ENCODE results near the gene SLC1A2.
A peak's percentile ranks its signal among the peaks of the same experiment; 100 is the strongest.

Gene SLC1A2

DNA sequence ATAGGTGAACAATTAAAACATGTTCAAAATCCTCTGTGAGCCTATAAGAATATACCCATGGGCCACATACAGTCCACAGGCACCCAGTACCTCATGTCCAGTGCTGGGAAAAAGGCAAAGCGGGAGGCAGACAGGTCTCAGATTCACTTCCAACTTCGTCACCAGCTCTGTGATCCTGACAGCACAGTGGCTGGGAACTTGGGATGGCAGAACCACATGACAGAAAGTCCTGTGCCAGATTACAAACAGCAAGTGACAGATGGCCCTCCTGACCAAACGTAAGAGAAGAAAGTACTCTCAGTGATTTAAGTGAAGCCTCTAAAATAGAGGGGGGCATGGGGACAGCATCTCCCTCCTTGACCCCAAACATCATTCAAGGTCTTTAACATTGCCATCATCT, 5.8 kb downstream of the SLC1A2 start:
- DNase-seq (ENCODE audit: low spot score), result no peak

DNA sequence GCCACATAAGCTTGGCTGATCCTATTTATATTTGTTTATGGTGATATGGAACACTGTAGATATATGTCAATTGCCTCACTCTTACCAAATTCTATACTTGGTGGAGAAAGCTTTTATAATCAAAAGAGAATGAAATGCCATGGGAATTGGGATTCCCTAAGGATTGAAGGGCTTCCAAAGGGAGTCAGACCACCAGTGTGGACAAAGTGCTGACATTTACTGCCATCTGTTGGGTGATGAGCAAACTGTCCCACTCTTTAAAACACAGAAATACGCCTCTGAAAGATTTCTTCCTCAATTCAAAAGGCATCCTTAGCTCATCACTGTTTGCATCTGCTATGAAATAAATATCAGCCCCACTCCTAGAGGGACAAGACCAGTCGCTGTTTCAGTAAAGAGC, 7.1 kb downstream of the SLC1A2 start:
- DNase-seq (ENCODE audit: low spot score), result peak; percentile 79

DNA sequence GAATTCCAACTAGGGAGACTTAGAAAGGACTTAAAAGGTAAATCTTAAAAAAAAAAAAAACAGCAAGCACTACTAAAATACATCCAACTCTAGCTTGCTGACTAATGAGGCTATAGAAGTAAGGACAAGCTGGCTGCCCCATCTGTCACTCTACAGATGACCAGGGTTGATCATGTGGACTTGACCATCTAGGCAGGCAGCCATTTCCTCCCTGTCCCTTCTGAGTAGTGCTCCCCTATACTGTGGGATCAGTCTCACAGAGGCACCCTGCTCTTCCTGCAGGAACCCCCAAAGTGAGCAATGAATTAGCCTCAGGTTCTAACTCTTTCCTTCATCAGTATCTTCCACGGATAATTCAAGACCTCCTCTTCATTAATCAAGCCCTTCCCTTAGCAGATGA, 12.3 kb downstream of the SLC1A2 start:
- no peak for DNase-seq (ENCODE audit: low spot score)

DNA sequence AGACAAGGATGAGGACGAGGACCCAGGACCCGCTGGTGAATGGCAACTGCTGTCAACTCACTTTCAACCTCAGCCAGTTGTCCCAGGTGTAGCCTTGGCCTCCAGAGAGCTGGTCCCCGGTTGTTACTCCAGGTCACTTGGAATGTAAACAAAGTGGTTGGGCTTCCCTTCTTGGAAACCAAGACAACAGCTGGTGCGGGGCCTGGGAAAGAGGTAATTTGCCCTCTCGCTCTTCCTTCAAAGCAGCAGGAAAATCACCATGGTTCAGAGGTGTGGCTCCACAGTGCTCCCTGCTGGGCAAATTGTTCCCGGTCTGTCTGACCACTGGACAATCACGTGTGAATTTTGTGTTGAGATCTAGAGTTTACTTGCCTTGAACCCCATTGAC, 15.0 kb downstream of the SLC1A2 start:
- peak; percentile 80 for DNase-seq (ENCODE audit: low spot score)

DNA sequence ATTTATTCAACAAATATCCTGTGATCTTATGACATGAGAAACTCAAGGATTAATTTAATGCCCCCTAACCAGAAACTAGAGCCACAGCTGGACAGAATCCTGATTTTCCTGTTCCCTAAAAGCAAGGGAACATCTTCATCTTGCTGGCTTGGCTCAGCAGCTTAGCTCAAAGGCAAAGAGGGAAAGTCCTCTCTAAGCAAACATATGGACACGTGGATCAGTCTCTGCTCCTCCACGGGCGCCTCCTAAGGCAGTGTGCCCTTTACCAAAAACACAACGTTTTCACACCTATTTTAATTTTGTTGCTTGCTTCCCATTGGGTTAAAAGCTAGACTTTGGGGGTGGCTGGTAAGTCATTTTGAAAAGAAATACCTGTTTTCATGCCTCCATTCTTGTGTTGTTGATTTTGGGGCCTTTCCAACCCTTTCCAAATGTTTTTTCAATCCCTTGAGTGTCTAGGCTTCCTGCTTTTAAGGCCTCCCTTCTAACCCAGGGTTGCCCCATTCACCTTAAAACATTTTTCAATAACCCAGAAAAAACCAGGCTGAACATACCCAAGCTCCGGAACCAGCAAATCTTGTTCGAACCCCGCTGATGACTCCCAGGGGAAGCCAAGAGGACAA, 15.5 kb downstream of the SLC1A2 start:
- no peak for DNase-seq (ENCODE audit: low spot score)

DNA sequence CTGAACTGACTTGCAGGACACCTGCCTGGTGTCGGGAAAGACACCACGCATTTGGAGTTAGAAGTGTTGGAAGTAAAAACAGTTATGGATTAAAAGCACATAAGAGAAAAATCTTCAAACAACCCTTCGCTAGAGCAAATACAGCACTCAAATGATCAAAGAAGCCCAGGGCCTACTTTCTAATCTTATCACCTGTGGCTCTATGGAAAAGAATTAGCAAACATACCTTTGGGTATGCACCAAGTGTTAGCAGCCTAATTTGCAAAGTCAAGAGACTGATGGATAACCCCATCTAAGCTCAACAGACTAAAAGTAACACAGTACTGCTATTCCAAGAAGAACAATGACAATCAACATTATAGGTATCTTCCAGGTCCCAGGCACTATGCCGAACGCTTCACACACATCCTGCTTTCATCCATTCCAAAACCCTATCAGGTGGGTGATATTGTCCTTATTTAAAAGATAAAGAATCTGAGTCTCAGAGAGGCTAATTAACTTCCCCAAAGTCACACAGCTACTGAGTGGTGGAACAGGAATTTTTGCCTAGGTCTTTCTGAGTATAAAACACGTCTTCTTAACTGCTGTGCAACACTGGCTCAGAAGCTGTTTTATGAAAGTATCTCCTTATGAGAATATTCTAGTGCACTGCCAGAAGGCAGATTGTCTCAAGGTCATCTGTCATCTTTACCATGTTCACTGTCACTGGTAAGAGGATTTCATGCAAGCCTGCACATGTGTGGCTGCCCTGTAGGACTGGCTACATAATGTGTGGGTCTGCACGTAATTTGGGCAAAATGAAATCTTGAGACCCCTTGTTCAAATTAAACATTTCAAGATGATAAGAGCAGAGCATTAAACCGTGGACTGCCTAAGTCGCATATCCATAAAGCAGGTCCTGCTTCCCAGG, 16.4 kb downstream of the SLC1A2 start:
- no peak for DNase-seq (ENCODE audit: low spot score)

DNA sequence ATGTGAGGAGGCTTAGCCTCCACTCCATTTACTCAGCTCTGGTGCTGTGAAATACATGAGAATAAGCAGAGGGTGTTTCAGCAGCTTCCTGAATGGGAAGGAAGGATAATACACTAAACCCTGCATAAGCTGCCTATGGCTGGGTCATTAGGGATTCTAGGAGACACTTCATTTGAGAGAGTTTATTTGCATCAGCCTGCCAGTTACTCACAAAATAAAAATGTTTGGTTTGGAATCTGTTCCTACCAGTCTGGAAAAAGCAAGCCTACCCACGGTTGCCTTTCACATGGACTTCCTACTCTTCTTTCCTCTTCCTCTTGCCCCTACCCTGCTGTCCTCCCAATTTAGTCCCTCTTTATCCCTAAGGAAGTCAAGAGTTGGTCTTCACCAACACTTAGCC, 20.5 kb downstream of the SLC1A2 start:
- DNase-seq (ENCODE audit: low spot score), result no peak

DNA sequence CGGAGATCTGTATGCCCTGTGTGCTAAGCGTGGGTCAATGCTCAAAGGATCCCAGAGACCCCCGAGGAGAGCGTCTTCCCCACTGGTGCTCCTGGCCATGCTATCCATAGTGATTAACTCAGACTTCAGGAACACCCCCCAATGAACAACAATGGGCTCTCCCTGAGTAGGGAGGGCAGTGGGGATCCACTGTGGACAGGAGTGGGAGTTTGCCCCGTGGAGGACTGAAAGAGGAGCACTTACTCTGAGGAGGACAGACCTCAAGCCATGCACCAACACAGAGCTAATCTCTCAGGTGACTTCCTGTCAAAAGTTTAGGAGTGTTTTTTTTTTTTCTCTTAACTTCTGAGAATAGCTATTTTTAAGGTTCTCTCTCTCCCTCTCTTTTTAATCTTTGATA, 24.4 kb downstream of the SLC1A2 start:
- DNase-seq (ENCODE audit: low spot score), result no peak

DNA sequence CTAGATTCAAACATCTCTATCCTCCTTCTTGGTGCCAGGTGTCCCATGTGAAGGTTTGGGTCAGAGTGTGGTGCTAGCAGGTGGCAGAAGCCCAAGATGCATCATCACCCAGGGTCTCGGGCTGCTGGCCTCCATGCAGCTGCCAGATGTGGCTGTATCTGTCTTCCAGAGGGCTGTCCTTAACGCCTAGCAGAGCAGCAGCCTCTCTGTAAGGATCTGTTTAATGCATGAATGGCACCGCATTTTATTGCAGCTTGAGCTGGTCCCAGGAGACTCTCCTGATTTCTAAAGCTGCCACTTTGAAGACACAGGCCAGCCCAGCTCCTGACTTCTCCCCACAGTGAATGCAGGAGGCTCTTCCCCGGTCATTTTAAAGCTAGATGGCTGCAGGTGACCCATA, 26.3 kb downstream of the SLC1A2 start:
- no peak for DNase-seq (ENCODE audit: low spot score)

DNA sequence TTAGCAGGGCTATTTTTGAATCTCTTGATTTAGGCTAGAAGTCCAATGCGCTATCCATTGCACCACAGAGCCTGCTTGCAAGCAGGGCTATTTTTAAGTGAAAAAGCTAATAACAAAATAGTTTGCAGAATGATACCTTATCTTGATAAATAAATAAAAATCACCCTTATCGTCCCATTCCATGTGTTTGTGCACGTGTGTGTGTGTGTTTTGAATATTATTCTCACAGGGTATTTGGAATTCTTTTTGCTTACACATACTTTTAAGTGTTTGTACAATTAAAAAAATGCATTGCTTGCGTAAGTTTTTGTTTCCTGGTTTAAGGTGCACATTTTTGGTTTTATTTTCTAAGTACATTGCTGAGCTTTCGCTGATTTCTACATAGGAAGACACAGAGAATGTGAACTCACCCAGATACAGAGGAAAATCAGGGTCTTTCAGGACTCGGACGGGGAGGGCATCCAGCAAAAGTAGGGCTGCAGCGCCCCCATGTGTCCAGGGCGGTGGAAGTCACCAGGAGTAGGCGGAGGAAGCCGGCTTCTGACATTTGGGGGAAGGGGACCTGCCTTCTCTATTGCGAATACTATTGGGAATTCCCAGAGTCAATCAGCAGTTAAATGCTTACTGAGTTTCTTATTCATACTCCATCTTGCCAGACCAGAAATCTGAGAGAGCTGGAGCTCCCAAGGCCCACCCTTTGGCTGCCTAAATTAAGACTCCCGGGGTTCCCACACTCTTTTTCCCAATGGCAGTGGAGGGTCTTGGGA, 27.3 kb downstream of the SLC1A2 start:
- DNase-seq (ENCODE audit: low spot score), result peak; percentile 79

DNA sequence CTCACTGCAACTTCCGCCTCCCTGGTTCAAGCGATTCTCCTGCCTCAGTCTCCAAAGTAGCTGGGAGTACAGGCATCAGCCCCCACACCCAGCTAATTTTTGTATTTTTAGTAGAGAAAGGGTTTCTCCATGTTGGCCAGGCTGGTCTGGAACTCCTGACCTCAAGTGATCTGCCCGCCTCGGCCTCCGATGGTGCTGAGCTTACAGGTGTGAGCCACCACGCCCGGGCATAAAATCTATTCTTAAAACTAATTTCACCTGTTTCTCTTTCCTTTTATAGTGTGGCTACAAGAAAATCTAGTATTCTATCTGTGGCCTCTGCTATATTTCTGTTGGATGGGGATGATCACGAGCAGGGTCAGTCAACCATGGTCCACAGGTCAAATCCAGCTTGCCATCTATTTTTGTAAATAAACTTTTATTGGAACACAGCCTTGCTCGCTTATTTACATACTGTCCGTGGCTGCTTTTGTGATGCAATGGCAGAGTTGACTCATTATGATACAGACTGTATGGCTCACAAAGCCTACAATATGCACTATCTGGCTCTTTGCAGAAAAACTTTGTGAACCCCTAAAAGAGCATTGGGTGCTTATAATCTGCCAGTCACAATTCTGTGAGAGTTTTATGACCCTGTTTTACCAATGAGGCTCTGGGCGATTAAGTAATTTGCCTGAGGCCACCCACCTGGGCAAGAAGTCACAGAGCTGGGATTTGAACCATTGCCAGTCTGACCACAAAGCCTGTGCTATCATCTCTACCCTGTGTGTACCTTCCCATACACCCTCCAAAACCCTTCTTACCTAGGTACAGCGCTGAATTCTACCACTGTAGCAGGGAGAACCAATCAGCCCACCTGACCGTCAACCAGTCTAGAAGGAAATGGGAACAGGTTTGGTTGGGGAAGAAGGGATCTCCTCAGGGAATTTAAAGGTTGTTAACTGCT, 28.3 kb downstream of the SLC1A2 start:
- no peak for DNase-seq (ENCODE audit: low spot score)

DNA sequence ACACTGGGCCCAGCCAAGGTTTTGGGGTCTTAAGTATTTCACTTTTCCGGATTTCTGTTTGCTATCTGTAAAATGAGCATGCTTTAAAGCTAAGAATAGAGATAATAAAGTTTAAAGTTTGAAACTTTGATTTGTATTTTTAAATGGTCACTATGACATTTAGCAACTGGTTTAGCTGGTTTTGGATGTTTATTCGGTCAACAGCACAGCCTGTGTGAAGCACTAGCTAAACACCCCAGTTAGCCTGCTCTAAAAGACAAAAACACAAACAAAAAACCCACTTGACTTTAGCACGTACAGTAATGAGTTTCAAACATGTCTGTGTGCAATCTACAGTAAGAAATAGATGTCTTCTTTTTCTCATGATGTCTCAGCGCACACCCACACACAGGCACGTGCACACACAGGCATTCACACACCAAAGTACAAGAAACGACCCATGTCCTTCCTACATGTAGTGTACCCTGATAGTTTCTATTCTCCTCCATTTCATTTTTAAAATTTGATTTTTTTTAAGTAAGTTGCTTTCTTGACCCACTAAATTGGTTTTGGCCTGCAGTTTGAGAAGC, 29.4 kb downstream of the SLC1A2 start:
- no peak for DNase-seq (ENCODE audit: low spot score)

DNA sequence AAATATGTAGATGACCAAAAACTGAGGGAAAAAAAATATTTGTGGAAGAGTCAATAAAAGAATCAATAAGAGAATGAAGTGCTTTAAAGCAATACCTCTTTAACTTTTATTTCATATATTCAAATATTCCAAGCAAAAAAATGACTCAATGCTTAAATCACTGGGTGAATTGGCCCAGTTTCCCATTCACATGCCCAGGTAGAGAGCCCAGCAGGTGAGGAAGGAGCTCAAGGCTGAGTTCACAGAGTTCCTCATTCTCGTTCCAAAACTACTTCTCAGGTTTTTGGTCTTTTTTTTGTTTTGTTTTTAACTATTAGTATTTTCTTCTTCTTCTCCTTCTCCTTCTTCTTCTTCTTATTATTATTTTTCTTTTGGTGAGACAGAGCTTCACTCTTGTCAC, 30.2 kb downstream of the SLC1A2 start:
- no peak for DNase-seq (ENCODE audit: low spot score)

DNA sequence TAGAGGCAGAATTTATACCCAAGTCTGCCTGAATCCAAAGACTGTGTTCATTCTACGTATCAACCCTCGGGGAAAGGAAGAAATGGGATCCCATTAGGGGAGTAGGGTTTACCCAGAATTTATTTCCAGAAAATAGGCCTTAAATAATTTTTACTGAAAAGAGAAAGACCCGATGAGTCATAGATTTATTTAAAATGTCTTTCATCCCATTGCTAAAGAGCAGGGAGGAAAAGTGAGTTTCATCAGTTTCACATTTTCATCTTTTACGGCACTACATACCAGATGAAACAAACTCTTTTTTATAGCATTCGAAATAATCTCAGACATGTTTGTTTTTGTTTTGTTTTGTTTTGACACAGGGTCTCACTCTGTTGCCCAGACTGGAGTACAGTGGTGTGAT, 31.3 kb downstream of the SLC1A2 start:
- DNase-seq (ENCODE audit: low spot score), result no peak

DNA sequence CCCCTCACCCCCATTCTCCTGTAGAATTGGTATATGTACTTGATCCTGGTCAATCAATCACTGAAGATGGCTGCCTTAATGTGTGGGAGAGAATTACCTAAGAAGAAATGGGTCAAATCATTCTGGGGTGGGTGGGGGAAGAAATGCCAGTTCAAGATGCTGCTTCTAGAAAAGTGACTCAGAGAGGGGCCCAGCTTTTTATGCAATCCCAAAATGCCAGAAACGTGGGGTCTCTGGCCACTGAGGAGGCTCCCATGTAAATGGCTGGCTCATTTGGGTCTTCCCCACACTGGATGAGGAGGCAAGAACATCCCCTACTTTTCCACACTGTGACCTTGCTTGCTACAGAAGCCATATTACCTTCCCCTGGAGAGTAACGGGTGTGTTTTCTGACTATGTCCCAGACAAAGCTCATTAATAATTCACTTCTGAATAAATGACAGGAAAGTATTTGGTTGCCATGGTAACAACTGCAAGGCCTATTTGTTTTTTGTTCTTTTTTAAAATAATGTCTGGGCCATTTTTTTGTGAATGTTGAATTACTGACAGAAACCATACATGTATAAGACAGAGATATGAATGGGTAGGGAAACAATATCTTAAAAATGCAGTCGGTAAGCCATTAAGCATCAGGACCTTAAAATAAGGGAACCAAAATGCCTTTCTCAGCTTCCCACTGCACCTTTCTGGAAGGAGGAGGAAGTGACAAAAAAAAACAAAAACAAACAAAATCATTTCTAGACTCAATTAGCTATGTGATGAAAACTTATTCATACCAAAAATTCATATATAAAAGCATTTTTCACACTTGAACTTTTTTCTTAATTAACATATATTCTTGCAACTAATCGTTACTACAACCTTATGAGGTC, 32.0 kb downstream of the SLC1A2 start:
- no peak for DNase-seq (ENCODE audit: low spot score)

DNA sequence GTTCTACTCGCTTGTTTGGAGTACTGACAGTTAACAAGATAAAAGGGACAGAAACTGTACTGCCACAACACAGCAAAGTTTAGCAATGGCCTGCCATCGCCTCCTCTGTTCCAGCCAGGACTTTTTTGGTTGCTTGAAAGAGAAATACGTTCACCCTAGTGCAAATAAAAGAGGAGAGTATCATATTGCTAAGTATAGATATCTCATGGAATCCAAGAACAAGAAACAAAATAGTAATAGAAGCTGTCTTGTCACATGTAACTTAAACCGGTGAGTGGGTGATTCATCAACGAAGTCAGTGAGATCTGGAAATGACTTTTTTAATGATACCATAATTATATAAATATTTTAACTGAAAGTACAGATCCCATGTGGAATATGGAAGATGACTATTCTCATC, 35.4 kb downstream of the SLC1A2 start:
- no peak for DNase-seq (ENCODE audit: low spot score)

DNA sequence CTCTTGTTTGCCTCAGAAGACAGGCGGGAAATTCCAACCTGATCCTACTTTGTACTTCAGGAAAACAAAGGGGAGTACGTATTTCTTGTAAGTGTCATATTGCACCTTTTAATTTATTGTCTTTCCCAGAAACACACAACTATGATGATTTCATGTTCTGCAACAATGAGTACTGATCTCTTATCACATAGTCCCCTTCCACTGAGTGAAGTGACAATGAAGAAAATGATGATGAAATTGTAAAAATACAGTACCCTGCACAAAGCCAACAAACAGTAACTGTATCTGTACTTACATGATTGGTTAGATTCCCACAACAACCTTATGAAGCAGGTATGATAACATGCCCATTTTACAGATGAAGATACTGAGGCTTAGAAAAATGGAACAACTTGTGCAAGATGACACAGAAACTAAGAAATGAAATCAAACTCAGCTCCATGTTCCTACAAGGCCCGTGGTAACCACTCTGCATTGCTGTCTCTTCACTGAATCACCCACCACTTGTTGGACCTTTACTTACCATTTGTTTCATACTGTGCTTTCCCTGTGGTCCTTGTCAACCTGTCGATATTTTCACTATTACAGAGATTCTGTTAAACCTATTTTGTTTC, 37.5 kb downstream of the SLC1A2 start:
- no peak for DNase-seq (ENCODE audit: low spot score)

DNA sequence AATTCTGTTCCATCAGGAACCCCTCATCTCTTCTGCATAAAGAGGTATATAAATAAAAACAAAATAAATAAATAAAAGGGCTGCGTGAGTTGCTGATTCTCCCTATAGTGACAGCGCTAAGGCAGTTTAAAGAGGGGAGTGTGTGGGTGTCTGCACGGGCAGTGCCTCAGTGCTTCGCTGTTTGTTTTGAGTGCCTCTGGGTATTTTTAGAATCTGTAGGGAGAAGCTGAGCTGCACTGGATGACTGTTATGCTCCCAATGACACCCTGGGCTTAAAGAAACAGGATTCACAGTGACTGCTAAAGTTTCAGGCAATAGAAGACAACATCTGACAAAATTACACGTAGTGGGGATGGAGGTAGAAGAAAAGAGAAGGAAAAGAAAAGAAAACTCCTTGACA, 38.8 kb downstream of the SLC1A2 start:
- no peak for DNase-seq (ENCODE audit: low spot score)

DNA sequence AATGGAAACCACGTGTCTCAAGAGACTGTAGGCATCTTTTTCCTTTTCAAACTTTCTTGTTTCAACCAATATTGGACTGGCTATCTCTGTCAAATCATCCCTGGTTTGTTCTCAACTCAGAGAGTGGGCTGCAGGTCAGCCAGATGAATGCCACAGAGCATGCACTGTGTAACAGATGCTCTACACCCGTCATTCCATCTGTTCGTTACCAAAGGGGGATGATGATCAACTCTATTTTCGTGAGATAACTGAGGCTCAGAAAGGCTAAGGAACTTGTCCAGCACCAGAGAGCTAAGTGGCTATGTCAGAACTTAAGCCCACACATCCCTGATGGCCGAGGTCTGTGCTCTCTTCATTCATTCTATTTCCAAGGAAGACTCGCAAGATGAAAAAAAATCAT, 42.1 kb downstream of the SLC1A2 start:
- DNase-seq (ENCODE audit: low spot score), result no peak

DNA sequence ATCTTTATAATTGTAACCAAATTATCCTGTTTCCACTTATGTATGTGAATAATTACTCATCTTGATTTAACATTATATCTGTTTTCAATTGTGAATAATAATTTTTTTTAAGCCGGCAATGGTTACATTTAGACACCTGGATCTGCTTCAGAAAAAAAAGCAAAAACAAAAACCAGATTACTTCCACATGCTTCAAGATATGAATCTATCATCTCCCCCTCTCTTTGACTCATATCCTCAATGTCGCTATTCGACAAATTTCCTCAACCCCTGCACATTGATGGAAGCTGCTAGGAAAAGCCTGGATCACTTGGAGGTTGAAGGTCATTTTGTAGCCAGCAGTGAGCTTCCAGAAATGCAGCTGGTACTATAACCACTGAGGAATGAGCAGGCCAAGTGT, 42.7 kb downstream of the SLC1A2 start:
- no peak for DNase-seq (ENCODE audit: low spot score)

Data from COLO829 (cell line).